Neuronal stem cell (in vitro differentiated cells): ENCODE measurements around the gene ADCY3.
A peak's percentile ranks its signal among the peaks of the same experiment; 100 is the strongest.

ENCODE experiments used
- DNase-seq: peaks from one replicate; pipeline ENCODE4 v3.0.0-alpha.2; 2013; ENCODE audit warnings: low spot score
- H2AFZ ChIP-seq: one replicate; pipeline ENCODE4 v1.6.1; 2013; ENCODE audit warnings: mild to moderate bottlenecking, low read length, inconsistent platforms
- H2AK5ac ChIP-seq: 2 replicates; pipeline ENCODE4 v1.6.1; 2013; ENCODE audit warnings: low read depth, mild to moderate bottlenecking, inconsistent platforms, low read length, moderate library complexity, mixed read lengths
- H2BK120ac ChIP-seq: 2 replicates; pipeline ENCODE4 v1.6.1; 2013; ENCODE audit warnings: low read depth, mild to moderate bottlenecking, inconsistent platforms, low read length, moderate library complexity, mixed read lengths
- H2BK12ac ChIP-seq: one replicate; pipeline ENCODE4 v1.6.1; 2013; ENCODE audit warnings: low read length, inconsistent platforms
- H2BK15ac ChIP-seq: 2 replicates; pipeline ENCODE4 v1.6.1; 2013; ENCODE audit warnings: mild to moderate bottlenecking, low read length, inconsistent platforms, mixed read lengths
- H2BK5ac ChIP-seq: one replicate; pipeline ENCODE4 v1.6.1; 2013; ENCODE audit warnings: inconsistent platforms, mild to moderate bottlenecking, low read length, moderate library complexity
- H3K14ac ChIP-seq: one replicate; pipeline ENCODE4 v1.6.1; 2013; ENCODE audit warnings: low read length, inconsistent platforms
- H3K18ac ChIP-seq: 2 replicates; pipeline ENCODE4 v1.6.1; 2013; ENCODE audit warnings: low read length, inconsistent platforms
- H3K23ac ChIP-seq: 2 replicates; pipeline ENCODE4 v1.6.1; 2013; ENCODE audit warnings: low read depth, mild to moderate bottlenecking, mixed read lengths, low read length, inconsistent platforms; ENCODE audit not compliant: poor library complexity
- H3K27ac ChIP-seq: replicated peaks from 3 replicates; pipeline ENCODE4 v1.5.1; 2013; ENCODE audit warnings: low read length, inconsistent platforms
- H3K27me3 ChIP-seq, 3 experiments: 2 replicates each; pipeline ENCODE4 v1.6.1; 2013; ENCODE audit warnings: low read length in 3 of 3, mild to moderate bottlenecking in 2 of 3, inconsistent platforms in 1 of 3, low read depth in 1 of 3, mixed read lengths in 1 of 3, moderate library complexity in 1 of 3; ENCODE audit not compliant: control insufficient read depth in 3 of 3, insufficient read depth in 3 of 3
- H3K36me3 ChIP-seq, 2 donors: replicated peaks in 1 of 2; 2 replicates each; pipeline ENCODE4 v1.6.1; 2013; ENCODE audit warnings: low read length in 2 of 2; ENCODE audit not compliant: control insufficient read depth in 2 of 2, insufficient read depth in 2 of 2
- H3K4ac ChIP-seq: 2 replicates; pipeline ENCODE4 v1.6.1; 2013; ENCODE audit warnings: inconsistent platforms, mild to moderate bottlenecking, low read length, moderate library complexity
- H3K4me1 ChIP-seq, 2 donors: 1 replicate in 1 of 2; 2 replicates in 1 of 2; pipeline ENCODE4 v1.6.1; 2013; ENCODE audit warnings: low read length in 2 of 2, low read depth in 1 of 2; ENCODE audit not compliant: control insufficient read depth in 2 of 2, insufficient read depth in 1 of 2
- H3K4me2 ChIP-seq: one replicate; pipeline ENCODE4 v1.6.1; 2013; ENCODE audit warnings: mild to moderate bottlenecking, low read length, inconsistent platforms; ENCODE audit not compliant: insufficient read depth, poor library complexity, severe bottlenecking
- H3K4me3 ChIP-seq, 2 donors: 2 replicates each; pipeline ENCODE4 v1.5.1; 2013; ENCODE audit warnings: low read length in 2 of 2, mild to moderate bottlenecking in 2 of 2, inconsistent platforms in 1 of 2, moderate library complexity in 1 of 2
- H3K79me1 ChIP-seq: one replicate; pipeline ENCODE4 v1.6.1; 2013; ENCODE audit warnings: low read depth, mild to moderate bottlenecking, inconsistent platforms, low read length, moderate library complexity
- H3K9ac ChIP-seq: one replicate; pipeline ENCODE4 v1.6.1; 2013; ENCODE audit warnings: mild to moderate bottlenecking, low read depth, low read length, inconsistent platforms; ENCODE audit not compliant: poor library complexity
- H3K9me3 ChIP-seq, 2 donors: replicated peaks in 1 of 2; 2 replicates each; pipeline versions ENCODE3 to v1.6.1; 2013; ENCODE audit warnings: low read length in 2 of 2, mild to moderate bottlenecking in 2 of 2, inconsistent platforms in 1 of 2, low read depth in 1 of 2, mixed read lengths in 1 of 2, moderate library complexity in 1 of 2; ENCODE audit not compliant: control insufficient read depth in 2 of 2, insufficient read depth in 1 of 2
- H4K8ac ChIP-seq: one replicate; pipeline ENCODE4 v1.6.1; 2013; ENCODE audit warnings: low read depth, mild to moderate bottlenecking, inconsistent platforms, low read length, moderate library complexity
- H4K91ac ChIP-seq: one replicate; pipeline ENCODE4 v1.6.1; 2013; ENCODE audit warnings: low read length, low read depth, mild to moderate bottlenecking, inconsistent platforms; ENCODE audit not compliant: poor library complexity
- WGBS, 2 donors: extraction: QIAGEN DNeasy Blood & Tissue Kit; methylation state at CpG; one replicate each; pipeline ENCODE4 v1.1.7; 2013; ENCODE audit warnings: missing lambda C conversion rate in 2 of 2, mixed read lengths in 1 of 2; ENCODE audit not compliant: insufficient read length in 2 of 2, insufficient replicate concordance in 1 of 2; ENCODE audit errors: extremely low coverage in 2 of 2; 5-methylcytosine and 5-hydroxymethylcytosine counted together

The ADCY3 gene

DNA sequence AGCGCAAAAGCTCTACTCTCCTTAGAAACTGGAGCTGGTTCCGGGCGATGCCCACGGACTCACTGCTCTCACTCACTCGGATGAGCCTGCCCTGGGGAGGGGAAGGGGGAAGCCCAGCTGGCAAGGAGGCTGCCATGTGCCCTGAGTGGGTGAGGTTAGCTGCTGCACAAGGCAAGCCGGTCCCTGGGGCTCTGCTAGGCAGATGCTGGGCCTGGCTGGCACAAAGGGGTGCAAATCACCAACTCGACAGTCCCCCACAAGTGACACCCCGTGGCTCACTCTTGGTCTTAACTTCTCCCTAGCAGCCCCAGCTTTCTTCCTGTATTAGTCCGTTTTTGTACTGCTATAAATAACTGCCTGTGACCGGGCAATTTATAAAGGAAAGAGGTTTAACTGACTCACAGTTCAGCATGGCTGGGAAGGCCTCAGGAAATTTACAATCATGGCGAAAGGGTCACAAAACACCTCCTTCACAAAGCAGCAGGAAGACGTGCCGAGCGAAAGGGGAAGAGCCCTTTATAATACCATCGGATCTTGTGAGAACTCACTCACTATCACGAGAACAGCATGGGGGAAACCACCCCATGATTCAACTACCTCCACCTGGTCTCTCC is 33.2 kb downstream of the ADCY3 start:
- Histone ChIP-seq H2BK15ac (no peak overlapping the region), H2BK12ac (no peak overlapping the region), H3K4me1 (no peaks in the 10 kb centered on the region), H3K23ac (no peak overlapping the region), H2BK120ac (no peak overlapping the region), H2AK5ac (no peak overlapping the region), H3K79me1 (no peaks in the 10 kb centered on the region), H3K4me2 (no peak overlapping the region), H4K91ac (no peak overlapping the region), H3K9ac (no peak overlapping the region), H3K4me3 (no peak overlapping the region), H3K14ac (no peak overlapping the region), H3K27me3 (no peaks in the 10 kb centered on the region), H3K9me3 (peaks cover 0 to 7% of the 10 kb centered on the region in 2 donors), H3K36me3 (peaks cover 3 to 6% of the 10 kb centered on the region in 2 donors), H4K8ac (no peak overlapping the region), H3K4ac (no peak overlapping the region), H2AFZ (no peak overlapping the region), H2BK5ac (no peak overlapping the region), H3K27ac (no peak overlapping the region), H3K18ac (no peak overlapping the region)
- no peak for DNase-seq
- WGBS, 2 donors: no CpG with 5 or more reads among the region's 16 CpGs

DNA sequence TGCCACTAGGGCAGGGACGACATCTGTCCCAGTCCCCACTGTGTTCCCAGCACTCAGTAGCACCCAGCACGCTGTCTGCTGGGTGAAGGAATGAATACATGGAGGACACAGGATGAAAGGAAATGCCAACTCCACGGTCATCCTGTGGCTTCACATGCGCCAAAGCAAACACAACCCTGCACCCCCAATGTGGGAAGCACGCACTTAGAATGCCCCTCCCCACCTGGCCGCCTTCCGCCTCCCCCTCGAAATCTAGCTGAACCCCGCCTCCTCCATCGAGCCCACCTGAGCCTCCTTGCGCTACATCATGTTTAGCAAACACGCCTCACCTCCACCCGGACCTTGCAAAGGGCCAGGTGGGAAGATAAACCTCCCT is 33.9 kb downstream of the ADCY3 start:
- Histone ChIP-seq H2BK15ac (no peak overlapping the region), H3K4me3 (no peak overlapping the region), H2AK5ac (no peak overlapping the region), H4K91ac (no peak overlapping the region), H3K9ac (no peak overlapping the region), H3K14ac (no peak overlapping the region), H3K27ac (no peak overlapping the region), H3K23ac (no peak overlapping the region), H3K36me3 (peaks cover 2 to 9% of the 10 kb centered on the region in 2 donors), H3K4me1 (no peaks in the 10 kb centered on the region), H2BK120ac (no peak overlapping the region), H3K27me3 (no peaks in the 10 kb centered on the region), H3K4me2 (no peak overlapping the region), H2BK12ac (no peak overlapping the region), H3K4ac (no peak overlapping the region), H2BK5ac (no peak overlapping the region), H3K9me3 (no peaks in the 10 kb centered on the region), H2AFZ (no peak overlapping the region), H3K79me1 (no peaks in the 10 kb centered on the region), H3K18ac (no peak overlapping the region), H4K8ac (no peak overlapping the region)
- DNase-seq: no peak
- WGBS, 2 donors: no CpG with 5 or more reads among the region's 13 CpGs

DNA sequence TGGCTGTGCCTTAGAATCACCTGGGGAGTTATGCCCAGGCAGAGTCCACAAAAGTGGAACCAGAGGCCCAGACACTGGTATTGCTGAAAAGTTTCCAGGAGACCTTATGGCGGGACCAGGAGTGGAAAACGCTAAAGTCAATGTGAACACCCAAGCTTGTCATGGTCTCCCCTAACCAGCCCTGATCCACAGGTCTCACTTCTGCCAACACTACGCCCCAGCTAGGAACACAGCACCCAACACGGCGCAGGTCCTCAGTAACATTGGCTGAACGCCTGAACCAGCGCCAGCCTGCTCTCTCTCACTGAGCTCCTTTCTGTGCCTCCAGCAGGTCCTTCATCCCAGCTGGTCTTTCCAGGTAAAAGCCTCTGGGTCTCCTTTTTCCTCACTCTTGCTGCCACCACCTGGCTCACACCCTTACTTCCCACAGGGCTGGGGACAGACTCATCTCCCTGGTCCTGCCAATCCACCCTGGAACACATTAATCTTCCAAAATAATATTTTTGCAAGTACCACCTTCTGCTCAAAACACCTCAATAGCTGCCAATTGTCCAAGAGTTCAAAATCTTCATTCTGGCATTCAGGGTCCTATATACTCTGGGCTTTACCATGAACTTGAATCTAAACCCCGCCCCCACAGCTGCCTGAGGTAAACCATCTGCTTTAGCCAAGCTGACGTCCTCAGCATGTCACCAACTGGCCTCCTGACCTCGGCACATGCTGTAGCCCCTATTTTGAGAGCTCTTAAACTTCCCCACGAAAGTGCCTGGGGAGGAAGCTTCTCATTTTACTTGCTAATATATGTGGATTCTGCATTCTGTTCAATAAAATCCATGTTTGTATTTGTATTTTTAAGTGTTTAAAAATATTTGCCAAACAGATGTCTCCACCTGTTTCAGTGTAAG is 34.6 kb downstream of the ADCY3 start:
- Histone ChIP-seq H2AK5ac (no peak overlapping the region), H4K91ac (no peak overlapping the region), H3K4me1 (no peaks in the 10 kb centered on the region), H2AFZ (no peak overlapping the region), H4K8ac (no peak overlapping the region), H3K79me1 (no peaks in the 10 kb centered on the region), H2BK12ac (no peak overlapping the region), H2BK5ac (no peak overlapping the region), H3K18ac (peak overlapping the region; percentile 71), H3K9ac (no peak overlapping the region), H3K27ac (no peak overlapping the region), H3K4me2 (no peak overlapping the region), H3K36me3 (peaks cover 2 to 10% of the 10 kb centered on the region in 2 donors), H3K4me3 (no peak overlapping the region), H3K4ac (no peak overlapping the region), H2BK15ac (no peak overlapping the region), H3K27me3 (no peaks in the 10 kb centered on the region), H3K9me3 (no peaks in the 10 kb centered on the region), H2BK120ac (no peak overlapping the region), H3K14ac (no peak overlapping the region), H3K23ac (no peak overlapping the region)
- DNase-seq: no peak
- WGBS, 2 donors: no CpG with 5 or more reads among the region's 11 CpGs

DNA sequence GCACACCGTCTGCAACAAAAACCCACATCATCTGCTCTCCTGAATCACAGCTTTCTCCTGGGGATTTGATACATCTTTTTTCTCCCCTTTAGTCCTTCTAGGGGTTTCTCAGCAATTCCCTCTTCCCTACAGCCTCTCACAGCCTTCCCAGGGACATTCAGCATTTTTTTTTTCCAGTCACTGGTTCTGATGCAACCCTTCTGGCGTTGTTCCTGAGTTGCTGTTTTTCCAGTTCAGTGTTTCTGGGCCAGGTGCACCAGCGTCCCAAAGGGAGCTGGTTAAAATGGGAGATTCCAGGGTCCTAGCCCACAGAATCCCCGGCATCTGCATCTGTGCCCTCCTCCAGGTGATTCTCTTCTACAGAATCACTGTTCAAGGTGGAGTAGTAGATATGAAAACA is 36.1 kb downstream of the ADCY3 start:
- Histone ChIP-seq H3K79me1 (peaks cover 2% of the 10 kb centered on the region), H3K9ac (no peak overlapping the region), H4K8ac (no peak overlapping the region), H3K4me3 (no peak overlapping the region), H2BK120ac (no peak overlapping the region), H2BK15ac (no peak overlapping the region), H3K18ac (no peak overlapping the region), H3K4me1 (no peaks in the 10 kb centered on the region), H2BK12ac (no peak overlapping the region), H3K14ac (no peak overlapping the region), H2AK5ac (no peak overlapping the region), H3K27me3 (no peaks in the 10 kb centered on the region), H3K27ac (no peak overlapping the region), H2BK5ac (no peak overlapping the region), H2AFZ (no peak overlapping the region), H3K23ac (no peak overlapping the region), H3K9me3 (no peaks in the 10 kb centered on the region), H3K4ac (no peak overlapping the region), H3K4me2 (no peak overlapping the region), H4K91ac (no peak overlapping the region), H3K36me3 (peaks cover 2 to 5% of the 10 kb centered on the region in 2 donors)
- no CpG with 5 or more reads among the region's 4 CpGs for WGBS, 2 donors
- no peak for DNase-seq
